GM04504 (cell line): ENCODE data around the gene SSH2.
"Not testable (repeated sequence)": the region's sequence is repeated elsewhere in the genome, so short reads cannot be mapped to it uniquely, and the experiment has no call there.

Experiments
- DNase-seq: peaks from one replicate; pipeline ENCODE4 v3.0.0-alpha.2; 2012; ENCODE audit warnings: low read depth

SSH2 gene

DNA sequence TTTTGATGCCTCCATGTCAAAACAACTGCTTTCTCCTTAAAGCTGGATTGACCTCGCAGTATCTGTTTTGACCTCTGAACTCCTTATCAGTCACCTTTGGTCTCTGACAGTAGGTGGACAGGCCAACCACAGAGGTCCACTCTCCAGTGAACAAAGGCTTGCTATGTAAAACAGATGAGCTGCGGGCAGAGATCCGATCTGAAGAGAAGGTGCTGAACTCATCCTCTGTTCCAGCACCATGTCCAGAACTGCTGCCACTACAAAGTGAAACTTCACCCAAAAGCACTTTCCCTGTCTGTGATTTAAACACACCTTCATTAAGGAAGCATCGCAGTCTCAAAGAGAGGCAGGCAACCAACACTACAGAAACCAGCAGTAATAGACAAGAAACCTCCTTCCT lies 190.0 kb downstream of the SSH2 start:
- DNase-seq, result no peak

DNA sequence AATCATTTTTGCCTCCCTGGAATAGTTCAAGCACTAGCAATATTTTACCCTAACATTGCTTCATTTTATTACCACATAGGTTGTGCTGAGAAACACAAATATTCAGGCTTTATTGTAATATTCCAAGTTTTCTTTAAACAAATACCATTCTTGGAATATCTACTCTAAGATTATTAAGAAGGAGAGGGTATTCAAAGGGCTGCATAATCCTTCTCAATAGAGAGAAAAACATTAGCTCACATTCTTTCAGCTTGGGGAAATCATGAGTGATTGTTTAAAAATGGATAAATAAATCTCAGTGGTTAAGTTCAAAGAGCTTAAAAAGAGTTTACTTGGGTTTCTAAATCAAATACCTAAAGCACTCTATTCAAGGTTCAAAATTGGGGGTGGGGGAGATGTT lies 195.4 kb downstream of the SSH2 start:
- DNase-seq, result no peak

DNA sequence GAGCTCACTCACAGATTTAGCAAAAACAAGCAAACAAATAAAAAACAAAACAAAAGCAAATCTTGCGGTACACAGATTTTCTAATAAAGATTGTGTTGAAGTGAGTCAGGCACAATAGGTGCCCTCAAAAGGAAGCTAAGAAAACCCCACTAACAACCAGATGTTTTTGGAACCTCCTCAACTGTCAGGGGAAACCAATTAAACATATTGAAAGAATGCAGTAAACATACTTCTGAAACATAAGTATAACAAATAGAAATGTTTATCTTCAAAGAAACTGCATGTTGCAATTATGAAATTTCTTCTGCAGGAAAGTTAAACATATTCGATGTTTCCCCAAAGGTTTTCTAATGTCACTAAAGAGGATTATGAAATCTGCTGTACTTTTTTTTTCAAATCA lies 196.9 kb downstream of the SSH2 start:
- no peak for DNase-seq

DNA sequence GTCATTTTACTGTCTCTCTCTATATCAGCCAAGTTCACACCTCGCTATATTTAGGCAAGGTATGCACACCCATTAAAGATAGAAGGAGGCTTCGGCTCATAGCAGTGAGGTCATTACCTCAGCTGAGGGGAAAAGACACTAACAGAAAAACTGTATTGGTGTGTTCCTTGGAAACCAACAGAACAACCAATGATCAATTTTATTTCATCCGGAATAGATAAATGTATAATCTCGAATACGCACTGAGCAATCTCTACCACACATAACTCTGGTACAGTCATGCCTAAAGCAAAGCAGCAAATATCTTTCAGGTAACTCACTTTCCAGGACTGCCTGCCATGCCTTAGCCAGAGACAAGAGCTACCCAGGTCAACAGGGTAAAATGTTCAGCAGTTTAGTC lies 197.4 kb downstream of the SSH2 start:
- no peak for DNase-seq

DNA sequence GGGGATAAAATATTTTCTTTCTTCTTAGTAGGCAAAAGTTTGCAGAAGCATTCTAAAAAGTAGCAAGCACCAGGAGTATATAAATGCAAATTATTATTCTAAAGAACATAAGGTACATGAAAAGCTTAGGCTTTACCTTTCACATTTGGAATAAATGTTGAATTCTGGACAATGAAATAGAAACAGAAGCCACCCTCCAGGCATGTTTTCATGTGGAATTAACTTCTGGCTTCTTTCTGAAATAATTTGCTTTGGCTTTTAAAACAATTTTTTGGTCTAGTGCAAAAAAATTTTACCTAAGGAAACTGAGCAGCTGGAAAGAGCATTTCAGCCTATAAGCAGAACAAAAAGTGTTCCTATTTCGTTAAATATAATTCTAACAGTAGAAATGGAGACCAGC lies 197.8 kb downstream of the SSH2 start:
- no peak for DNase-seq

DNA sequence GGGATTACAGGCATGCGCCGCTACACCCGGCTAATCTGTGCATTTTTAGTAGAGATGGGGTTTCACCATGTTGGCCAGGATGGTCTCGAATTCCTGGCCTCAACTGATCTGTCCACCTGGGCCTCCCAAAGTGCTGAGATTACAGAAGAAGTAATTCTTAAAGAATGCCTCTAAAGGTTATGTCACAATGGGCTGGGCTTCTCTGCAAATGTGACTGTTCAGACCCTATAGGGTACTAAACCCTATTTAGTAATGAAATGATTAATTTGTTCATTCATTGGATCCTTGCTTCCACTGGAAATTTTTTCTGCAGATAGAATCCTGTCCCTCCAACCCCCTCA lies 198.5 kb downstream of the SSH2 start:
- DNase-seq, result no peak

DNA sequence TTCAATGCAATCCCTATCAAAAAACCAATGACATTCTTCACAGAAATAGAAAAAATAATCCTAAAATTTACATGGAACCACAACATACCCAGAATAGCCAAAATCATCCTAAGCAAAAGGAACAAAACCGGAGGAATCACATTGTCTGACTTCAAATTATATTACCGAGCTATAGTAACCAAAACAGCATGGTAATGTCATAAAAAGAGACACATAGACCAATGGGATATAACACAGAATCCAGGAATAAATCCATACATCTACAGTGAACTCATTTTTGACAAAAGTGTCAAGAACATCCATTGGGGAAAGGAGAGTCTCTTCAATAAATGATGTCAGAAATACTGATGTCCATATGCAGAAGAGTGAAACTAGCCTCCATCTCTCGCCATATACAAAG lies 201.5 kb downstream of the SSH2 start:
- DNase-seq, result no peak

DNA sequence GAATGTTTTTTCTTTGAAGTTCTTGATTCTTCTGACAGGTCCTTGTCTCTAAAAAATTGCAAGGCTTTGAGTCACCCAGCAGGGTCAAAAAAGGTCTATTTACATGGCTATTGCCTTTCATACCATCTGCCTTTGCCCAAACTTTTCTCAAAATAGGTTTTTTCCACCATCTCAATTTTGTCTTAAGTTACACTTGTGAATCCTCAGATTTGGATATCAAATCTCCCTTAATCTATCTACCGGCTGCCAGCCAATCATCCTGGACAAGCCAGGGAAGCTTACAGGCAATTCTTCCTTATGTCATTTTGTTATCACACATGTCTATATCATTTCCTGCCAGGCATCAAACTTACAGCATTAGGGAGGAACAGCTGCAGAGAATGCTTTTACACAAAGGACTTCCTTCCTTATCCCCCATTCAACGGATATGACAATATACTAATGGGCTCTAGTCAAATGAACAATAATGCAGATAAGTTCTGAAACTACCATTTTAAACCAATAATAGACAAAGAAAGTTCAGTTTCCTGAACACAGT lies 203.2 kb downstream of the SSH2 start:
- no peak for DNase-seq

DNA sequence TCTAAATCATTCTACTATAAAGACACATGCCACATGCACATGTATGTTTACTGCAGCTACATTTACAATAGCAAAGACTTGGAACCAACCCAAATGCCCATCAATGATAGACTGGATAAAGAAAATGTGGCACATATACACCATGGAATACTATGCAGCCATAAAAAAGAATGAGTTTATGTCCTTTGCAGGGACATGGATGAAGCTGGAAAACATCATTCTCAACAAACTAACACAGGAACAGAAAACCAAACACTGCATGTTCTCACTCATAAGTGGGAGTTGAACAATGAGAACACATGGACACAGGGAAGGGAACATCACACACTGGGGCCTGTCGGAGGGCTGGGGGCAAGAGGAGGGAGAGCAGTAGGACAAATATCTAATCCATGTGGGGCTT lies 204.6 kb downstream of the SSH2 start:
- DNase-seq, result not testable (repeated sequence)

DNA sequence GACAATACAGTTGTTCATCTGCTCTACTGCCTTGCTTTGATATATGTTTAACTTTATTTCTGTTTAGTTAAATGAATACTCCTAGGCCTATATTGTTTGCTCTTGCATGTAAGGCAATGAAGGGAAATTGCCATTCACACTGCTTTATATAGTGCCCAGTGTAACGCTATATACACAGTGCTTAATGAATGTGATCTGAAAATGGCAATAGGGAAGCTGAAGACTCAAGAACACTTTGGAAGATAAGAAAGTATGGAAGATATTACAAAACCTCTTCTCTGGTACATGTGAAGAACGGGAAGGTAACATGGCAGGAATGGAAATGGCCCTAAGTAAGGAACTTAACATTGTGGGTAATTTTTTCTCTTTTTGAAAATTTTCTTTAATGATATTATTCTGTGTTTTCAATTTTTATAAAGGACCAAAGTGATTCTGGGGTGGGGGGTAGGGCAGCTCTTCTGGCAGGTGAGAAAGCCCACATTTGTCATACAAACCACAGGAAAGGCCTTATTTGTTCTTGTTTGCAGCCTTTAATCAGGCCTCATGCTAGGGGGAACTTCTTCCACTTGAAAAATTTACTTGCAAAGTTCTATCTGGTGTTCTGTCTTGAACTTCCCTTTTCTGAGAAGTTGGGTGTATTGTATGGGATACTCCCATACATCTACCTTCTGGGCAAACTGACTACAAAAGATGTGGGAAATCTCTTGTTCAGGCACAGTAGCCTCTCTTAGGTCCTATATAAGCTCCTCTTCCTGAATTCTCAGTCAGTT lies 206.6 kb downstream of the SSH2 start:
- DNase-seq, result no peak

DNA sequence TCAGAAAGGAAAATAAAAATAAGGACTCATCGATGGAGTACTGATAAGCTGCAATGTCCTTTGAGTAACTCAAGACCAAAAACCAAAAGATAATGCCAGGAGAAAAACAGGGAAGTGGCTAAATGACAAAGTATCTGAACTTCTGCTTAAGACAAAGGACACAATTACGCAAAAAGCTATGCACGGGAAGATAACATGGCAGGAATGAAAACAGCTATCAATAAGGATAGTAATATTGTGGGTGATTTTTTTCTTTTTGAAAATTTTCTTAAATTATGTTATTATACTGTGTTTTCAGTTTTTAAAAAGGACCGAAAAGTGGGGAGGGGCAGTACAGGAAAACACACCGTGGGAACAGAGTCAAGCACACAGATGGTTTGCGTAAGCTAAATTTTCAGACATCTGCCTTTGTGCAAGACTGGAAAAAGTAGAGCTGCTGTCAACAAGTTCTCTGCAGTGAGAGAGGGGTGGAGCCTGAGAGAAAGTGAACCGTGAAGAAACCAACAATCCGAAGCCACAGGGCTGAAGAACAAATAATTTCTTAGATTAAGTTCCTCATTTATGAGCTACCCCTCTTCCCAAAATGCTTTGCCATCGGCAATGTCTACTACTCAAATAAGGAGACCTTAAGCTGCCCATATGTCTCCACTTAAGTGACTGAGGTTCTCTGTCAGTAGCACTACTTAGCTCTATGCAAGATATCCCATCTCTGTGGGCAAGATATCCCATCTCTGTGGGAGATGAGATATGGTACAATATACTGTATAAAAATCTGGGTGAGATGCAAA lies 207.4 kb downstream of the SSH2 start:
- peak; percentile 69 for DNase-seq

DNA sequence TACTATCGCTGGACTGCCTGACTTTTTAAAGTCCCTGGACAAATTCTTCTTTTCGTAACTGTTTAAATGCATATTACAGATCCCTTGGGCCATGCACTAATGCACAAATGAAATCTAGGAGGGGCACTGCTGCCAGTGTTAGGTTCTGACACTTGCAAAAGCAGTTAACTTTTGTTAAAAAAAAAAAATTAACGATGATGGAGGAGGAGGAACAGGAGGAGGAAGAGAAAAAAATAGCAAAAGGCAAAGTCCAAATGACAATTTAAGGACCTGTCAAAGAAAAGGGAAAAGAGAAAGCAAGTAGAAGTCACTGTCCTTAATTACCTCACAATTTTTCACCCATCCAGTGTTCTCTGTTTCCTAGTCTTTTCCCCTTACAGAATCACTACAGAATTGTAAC lies 209.5 kb downstream of the SSH2 start:
- no peak for DNase-seq

DNA sequence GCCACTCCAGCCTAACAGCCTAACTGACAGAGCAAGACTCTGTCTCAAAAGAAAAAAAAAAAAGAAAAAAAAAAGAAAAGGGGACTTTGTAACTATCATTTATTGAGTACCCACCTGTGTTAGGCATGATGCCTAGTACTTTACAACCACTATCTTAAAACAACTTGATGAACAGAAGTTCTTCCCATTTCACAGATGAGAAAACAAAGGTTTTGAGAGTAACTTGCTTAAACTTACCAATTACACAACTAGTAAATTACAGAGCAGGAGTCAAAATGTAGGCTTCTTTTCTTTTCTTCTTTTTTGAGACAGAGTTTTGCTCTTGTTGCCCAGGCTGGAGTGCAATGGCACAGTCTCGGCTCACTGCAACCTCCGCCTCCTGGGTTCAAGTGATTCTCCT lies 210.6 kb downstream of the SSH2 start:
- no peak for DNase-seq

DNA sequence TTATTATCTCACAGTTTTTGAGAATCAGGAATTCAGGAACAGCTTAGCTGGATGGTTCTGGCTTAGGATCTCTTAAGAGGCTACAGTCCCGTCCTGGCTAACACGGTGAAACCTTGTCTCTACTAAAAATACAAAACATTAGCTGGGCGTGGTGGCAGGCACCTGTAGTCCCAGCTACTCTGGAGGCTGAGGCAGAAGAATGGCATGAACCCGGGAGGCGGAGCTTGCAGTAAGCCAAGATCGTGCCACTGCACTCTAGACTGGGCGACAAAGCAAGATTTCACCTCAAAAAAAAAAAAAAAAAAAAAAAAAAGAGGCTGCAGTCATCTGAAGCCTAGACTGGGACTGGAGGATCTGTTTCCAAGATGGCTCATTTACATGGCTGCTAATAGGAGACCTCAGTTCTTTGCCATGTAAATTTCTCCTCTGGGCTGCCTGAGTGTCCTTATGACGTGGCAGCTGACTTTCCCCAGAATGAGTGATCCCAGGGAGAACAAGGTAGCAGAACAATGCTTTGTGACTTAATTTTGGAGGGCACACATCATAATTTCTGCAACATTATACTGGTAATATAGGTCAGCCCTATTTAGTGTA lies 211.5 kb downstream of the SSH2 start:
- DNase-seq, result no peak

DNA sequence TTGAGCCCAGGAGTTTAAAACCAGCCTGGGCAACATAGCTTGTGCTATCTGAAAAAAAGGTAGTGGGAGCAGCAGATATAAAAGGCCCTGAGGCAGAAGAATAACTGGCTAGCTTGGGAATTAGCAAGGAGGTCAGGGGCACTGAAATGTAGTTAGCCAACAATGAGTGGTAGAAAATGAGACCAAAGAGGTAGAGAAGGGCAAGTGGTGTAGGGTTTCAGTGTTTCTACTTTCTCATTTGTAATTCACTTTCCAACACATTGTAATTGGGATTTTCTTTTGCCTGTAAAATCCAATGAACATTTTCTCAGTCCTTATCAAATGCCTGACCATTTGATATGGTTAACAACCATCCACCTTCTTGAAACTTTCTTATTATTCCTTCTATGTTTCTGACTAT lies 212.2 kb downstream of the SSH2 start:
- DNase-seq, result no peak

DNA sequence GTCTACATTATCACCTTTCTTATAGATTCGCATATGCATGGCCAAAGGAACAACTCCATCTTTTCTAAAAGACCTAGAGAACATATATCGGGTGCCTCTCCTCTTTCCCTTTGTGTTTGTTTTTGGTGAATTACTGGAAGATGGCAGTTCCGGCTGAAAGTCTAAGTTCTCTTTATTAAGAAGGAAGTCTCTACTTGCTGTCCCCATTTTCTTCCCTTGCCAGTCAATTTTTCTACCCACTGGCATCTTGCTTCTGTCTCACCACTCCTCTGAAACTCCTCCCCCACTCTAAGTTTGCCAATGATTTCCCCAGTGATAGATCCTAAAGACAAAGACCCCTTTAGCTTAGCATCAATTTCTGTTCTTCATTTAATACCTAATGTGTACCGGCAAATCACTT lies 213.5 kb downstream of the SSH2 start:
- DNase-seq, result no peak

DNA sequence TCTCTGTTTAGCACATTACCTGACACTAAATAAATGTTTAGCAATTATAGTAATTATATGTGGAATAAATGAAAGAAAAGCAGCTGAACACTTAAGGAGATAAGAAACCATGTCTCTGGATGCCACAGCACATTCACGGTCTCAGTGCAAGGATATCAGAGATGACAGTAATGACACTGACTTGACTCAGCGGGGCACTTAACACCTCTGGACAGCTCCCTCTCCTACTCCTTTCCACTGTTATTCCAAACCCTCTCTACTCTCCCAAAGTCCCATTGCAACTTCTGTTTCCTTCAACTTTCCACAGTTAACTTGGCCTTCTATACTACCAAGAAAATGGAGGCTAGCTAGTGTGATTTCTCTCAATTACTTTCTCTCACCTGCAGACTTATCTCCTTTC lies 214.3 kb downstream of the SSH2 start:
- no peak for DNase-seq

DNA sequence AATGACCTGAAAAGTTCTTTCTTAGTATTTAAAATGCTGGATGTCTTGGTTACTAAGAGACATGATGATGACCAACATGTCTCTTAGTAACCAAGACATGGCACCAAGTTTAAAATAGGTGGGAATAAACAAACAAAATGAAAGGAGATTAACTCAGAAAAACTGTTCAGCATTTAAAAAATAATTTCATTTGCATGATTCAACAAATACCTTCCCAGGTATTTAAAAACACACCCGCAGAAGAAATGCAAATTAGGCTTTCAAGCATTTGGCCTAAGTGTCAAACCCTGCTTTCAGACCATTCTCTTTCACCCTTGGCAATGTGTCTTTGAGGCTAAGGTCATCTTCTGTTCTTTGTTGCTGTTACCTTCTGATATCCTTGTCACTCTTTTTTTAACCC lies 215.9 kb downstream of the SSH2 start:
- no peak for DNase-seq

DNA sequence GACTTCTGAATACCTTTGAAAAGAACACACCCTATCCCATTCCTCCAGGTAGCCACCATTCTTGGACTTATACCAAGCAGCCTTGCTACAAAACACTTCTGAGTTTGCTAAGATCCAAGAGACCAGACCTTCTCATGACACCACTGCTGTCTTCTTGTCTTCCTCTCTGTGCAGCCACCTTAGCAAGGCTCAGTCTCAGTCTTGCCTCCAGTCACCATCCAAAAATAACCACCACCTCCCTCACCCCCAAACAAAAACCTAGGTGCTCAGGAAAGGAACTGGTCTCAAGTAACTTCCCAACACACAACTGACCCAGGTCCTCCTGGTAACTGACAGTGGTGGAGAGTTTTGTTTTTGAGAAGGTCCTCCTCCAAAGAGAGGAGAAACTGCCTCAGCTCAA lies 216.4 kb downstream of the SSH2 start:
- no peak for DNase-seq

DNA sequence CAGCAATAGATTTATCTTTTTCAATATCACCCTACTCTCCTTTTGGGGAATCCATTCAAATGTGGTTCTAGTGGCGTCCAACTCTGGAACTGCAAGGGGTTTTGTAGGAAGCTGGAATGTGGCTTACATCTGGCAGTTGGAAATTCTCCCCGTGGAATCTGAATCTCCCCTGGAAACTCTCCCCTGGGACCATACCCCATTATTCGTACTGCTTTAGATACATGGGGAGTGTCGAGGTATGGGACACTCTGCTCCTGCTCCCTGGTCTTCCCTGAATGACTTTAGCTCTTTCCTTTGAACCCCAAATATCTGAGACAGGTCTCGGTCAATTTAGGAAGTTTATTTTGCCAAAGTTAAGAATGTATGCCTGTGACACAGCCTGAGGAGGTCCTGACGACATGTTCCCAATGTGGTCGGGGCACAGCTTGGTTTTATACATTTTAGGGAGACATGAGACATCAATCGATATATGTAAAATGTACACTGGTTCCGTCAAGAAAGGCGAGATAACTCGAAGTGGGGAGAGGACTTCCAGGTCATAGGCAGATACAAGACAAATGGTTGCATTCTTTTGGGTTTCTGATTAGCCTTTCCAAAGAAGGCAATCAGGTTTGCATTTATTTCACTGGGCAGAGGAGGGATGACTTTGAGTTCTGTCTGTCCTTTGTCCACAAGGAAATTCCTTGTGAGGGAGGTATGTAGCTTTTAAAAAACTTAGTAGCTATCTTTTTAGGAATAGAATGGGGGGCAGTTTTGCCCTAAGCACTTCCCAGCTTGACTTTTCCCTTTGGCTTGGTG lies 218.2 kb downstream of the SSH2 start:
- DNase-seq, result no peak

DNA sequence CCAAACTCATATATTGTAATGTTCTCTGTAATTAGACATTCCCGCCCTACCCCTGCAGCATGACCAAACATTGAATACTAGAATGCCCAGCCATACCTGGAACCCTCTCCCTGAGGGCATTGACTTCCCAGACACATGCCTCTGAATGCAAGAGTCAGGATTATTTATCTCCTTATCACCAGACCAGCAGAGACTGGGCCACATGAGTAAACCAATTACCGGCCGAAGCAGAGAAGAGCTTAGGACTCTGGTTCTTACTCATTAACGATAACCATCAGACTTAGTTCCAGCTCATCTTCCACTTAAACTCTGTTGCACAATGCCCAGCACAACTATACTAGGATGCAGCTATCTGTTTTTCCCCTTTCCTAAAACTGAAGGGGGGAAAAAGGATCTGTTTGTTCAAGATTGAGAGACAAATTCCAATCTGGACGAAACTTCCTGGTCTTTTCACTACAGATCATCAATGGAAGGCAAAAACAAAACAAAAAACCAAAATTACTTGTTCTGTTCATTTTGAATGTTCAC lies 219.1 kb downstream of the SSH2 start:
- DNase-seq, result peak; percentile 62

DNA sequence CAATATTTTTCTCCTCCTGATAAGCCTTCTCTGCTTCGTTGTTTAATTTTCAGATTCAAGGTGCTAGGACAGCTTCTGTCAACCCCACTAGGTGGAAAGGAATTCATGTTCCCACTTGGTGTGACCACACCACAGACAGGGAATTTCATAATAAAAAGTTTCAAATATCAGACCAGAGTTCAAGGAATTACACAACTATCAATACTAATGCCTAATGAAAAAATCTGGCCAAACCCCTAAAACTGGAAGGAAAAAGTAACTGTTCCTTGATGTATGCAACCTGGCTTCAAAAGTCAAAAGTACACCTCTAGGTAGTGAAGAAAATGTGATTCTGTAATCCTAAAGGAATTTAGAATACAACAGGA lies 219.5 kb downstream of the SSH2 start:
- DNase-seq, result no peak
